GM18508 (cell line): ENCODE data around the gene GPX4.

Experiments used
- ATAC-seq: cut with Tn5 transposase; IDR thresholded peaks from one replicate; pipeline ENCODE4 v1.9.1; 2021; ENCODE audit warnings: moderate number of reproducible peaks; ENCODE audit not compliant: insufficient read depth, unreplicated experiment

GPX4 gene

DNA sequence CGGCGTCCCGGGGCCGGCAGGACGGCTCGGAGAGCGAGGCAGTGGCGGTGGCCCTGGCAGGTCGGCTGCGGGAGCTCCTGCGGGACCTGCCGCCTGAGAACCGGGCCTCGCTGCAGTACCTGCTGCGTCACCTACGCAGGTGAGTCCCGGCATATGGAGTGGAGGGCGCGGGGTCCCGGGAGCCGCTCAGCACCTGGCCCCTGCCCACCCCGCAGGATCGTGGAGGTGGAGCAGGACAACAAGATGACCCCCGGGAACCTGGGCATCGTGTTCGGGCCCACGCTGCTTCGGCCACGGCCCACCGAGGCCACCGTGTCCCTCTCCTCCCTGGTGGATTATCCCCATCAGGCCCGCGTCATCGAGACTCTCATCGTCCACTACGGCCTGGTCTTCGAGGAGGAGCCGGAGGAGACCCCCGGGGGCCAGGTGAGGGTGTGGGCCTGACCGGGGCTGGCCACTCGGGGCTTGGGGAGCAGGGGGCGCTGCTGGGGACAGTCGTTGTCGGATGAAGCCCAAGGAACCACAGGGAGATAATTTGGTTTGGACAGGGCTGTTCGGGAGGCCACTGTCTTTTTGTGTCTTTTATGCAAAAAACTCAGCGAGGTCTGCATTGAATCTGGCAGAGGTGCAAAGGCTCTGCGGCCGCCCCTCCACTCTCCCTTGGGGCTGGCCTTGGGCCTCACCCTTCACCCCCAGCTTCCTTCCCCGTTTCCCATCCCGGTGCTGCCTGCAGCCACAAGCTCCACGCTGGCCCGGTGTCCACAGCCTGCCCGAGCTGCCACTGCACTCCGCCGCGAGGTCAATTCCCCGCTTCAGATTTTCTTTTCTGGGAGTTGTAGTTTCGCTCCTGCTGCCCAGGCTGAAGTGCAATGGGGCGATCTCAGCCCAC lies 20.6 kb upstream of the GPX4 start:
- ATAC-seq: no peak

- no peak for ATAC-seq
Observed at GRCh38 chr19:1084024-1084868, 19.5 kb upstream of the GPX4 start.

DNA sequence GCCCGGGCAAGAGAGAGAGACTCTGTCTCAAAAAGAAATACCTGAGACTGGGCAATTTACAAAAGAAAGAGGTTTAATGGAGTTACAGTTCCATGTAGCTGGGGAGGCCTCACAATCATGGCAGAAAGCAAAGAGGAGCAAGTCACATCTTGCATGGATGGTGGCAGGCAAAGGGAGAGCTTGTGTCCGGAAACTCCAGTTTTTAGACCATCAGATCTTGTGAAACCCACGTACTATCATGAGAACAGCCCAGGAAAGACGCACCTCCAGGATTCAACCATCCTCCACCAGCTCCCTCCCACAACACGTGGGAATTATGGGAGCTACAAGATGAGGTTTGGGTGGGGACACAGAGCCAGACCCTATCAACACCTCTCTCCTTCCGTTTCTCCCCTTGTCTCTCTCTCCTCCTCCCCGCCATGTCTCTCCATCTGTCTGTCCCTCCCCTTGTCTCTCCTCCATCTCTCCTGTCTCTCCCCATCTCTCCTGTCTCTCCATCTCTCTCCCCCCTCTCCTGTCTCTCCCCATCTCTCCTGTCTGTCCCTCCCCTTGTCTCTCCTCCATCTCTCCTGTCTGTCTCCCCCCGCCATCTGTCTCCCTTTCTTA lies 18.6 kb upstream of the GPX4 start:
- no peak for ATAC-seq

DNA sequence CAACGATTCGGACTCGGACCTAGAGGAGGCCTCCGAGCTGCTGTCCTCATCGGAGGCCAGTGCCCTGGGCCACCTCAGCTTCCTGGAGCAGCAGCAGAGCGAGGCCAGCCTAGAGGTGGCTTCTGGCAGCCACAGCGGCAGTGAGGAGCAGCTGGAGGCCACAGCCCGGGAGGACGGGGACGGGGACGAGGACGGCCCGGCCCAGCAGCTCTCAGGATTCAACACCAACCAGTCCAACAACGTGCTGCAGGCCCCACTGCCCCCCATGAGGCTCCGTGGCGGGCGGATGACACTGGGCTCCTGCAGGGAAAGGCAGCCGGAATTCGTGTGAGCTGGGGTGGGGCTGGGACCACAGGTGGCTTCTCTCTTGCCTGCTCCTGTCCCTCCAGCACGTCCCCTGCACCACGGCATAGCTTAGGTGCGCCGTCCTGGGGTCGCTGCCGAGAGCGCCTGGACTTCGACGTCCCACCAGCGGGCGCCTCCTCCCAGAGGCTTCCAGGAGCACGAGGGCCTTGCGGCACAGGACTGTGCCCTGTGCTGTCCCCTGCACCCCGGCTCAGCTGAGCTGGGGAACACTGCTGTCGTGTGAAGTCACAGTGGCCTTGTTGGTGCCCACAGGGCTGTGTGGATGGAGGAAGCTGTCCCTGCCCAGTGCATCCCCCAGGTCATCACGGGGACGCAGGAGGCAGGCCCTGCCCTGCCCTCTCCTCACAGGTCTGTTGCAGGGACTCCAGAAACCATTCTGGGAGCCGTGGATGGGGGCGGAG lies 17.9 kb upstream of the GPX4 start:
- no peak for ATAC-seq

- no peak for ATAC-seq
Observed at GRCh38 chr19:1086613-1087012, 17.2 kb upstream of the GPX4 start.

- ATAC-seq: no peak
Observed at GRCh38 chr19:1087813-1088415, 15.9 kb upstream of the GPX4 start.

DNA sequence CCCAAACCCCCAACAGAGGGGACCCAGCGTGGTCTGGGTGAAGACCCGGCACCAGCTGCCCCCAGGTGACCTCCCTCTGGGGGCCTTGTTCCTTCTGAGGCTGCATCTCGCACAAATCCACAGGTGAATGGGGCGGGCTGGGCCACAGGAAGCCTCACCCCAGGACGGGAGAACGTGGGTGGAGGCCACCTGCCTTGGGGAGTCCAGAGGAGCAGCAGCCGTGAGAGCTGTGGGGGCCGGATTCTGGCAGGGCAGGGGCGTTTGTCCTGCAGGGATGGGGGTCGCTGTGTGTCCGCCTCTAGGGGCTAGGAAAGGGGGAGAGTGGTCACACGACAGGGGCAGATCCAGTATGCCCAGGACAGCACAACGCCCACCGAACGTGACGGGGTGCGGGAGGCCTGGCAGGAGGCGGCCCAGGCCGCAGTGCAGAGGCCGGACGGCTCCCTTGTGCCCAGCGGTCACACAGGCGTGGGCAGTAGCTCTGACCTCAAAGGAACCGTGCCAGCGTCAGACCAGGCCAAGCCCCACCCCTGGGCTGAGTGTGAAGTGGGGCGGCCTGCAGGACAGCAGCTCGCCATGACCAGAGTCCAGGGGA lies 15.3 kb upstream of the GPX4 start:
- ATAC-seq: no peak

DNA sequence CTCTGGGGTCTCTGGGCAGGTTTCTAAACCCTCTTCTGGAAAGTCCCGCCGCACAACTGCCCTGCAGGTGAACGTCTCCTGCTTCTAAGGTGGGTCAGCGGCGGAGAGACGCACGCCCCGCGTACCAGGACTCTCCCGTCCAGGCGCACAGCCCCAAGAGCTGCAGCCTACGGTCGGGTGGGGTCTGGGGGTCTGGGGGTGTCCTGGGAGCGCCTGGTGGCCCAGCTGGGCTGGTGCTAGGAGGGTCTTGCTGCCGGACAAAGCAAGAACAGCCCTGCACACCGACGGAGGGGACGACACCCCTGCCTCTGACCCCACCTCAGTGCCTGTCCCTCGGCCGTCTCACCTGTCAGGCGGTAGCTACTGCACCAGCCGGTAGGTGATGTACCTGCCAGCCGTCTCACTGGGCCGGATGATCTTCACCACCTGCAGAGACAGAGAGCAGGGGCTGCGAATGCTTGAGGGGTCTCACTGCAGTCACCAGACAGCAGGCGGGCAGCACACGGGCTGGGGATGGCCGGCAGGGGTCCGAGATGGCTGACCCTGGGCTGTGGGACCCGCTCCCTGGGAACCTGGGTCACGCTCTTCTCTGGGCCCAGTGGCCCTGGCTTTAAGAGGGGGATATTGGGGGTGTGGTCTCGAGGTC lies 14.5 kb upstream of the GPX4 start:
- no peak for ATAC-seq

GRCh38 chr19:1089891-1090290 lies 13.9 kb upstream of the GPX4 start:
- ATAC-seq: no peak

DNA sequence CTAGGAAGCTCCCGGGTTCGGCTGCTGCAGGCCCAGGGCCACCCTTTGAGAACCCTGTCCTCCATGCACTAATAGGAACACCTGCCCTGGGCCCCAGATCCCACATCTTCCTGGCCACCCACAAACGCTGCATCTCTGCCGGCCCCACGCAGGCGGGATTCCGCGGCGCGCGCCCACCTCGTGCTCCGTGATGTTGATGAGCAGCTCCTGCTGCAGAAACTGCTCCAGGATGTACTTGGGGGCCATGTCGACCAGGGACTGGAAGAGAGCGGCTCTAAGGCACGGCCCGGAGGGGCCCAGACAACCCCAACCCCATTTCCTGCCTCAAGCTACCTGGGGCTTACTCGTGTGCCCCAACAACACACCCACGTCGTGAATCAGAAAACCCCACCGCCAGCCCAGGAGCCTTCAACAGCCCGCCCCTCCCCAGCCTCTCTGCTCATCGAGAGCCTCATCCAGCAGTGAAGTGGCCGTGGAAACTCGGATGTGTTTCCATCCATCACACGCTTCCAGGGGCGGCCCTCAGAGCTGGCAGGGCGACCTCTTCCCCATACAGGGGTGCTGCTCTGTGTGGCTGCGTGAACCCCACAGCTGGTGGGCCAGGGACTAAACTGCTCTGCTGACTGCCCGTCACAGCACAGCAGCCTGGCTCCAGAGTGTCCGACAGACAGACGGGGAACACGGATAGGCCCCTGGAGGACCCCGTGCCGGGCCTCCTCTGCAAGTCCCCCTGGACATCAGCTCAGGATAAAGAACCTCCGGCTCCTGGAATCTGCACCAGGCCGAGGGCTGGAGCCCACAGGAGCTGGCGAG lies 12.9 kb upstream of the GPX4 start:
- no peak for ATAC-seq

- ATAC-seq: no peak
Observed at GRCh38 chr19:1091544-1092175, 12.1 kb upstream of the GPX4 start.

- ATAC-seq: no peak
Observed at GRCh38 chr19:1093330-1093729, 10.5 kb upstream of the GPX4 start.

GRCh38 chr19:1093811-1094553 lies 9.8 kb upstream of the GPX4 start:
- ATAC-seq: no peak

GRCh38 chr19:1094655-1094977 lies 9.2 kb upstream of the GPX4 start:
- ATAC-seq: no peak

- ATAC-seq: peak; percentile 62
Observed at GRCh38 chr19:1094978-1095701, 8.7 kb upstream of the GPX4 start, which contains the start of gene POLR2E. POLR2E (minus strand) TSS chr19:1095375; CDS start chr19:1095315, 60 bp downstream.

- no peak for ATAC-seq
Observed at GRCh38 chr19:1097810-1098176, 6.0 kb upstream of the GPX4 start.
